Parathyroid adenoma (tissue), 2 donors: Measurements from ENCODE around the gene TMEM163.

ENCODE experiments used
- H2AFZ ChIP-seq: fragments of 300-600 bp; sonication (generic); one replicate; pipeline ENCODE4 v1.7.0; 2017; ENCODE audit warnings: antibody characterized with exemption, mild to moderate bottlenecking
- H3K27ac ChIP-seq: fragments of 300-600 bp; sonication (generic); one replicate; pipeline ENCODE4 v1.7.0; 2017
- H3K27me3 ChIP-seq: fragments of 300-600 bp; sonication (generic); one replicate; pipeline ENCODE4 v1.7.0; 2017; ENCODE audit warnings: low read length; ENCODE audit not compliant: control insufficient read depth, insufficient read depth
- H3K36me3 ChIP-seq: fragments of 300-600 bp; sonication (generic); one replicate; pipeline ENCODE4 v1.7.0; 2017; ENCODE audit warnings: low read length; ENCODE audit not compliant: control insufficient read depth, insufficient read depth
- H3K4me1 ChIP-seq: fragments of 300-600 bp; sonication (generic); one replicate; pipeline ENCODE4 v1.7.0; 2017; ENCODE audit warnings: control low read depth
- H3K4me2 ChIP-seq: fragments of 300-600 bp; sonication (generic); one replicate; pipeline ENCODE4 v1.7.0; 2017; ENCODE audit warnings: low read length
- H3K4me3 ChIP-seq: fragments of 300-600 bp; sonication (generic); one replicate; pipeline ENCODE4 v1.7.0; 2017; ENCODE audit warnings: low read depth, low read length
- H3K79me2 ChIP-seq: fragments of 300-600 bp; sonication (generic); one replicate; pipeline ENCODE4 v1.7.0; 2017; ENCODE audit warnings: control low read depth
- H3K9ac ChIP-seq: fragments of 300-600 bp; sonication (generic); one replicate; pipeline ENCODE4 v1.7.0; 2017; ENCODE audit warnings: mild to moderate bottlenecking
- H3K9me3 ChIP-seq: fragments of 300-600 bp; sonication (generic); one replicate; pipeline ENCODE4 v1.7.0; 2017; ENCODE audit warnings: low read length; ENCODE audit not compliant: control insufficient read depth
- CTCF ChIP-seq: fragments of 300-600 bp; sonication (generic); IDR thresholded peaks from one replicate; pipeline ENCODE4 v1.7.0; 2017; ENCODE audit warnings: antibody characterized with exemption, mild to moderate bottlenecking
- donor health status: primary hyperparathyroidism.

TMEM163 gene

GRCh38 chr2:134433469-134433868 is 285.3 kb downstream of the TMEM163 start:
- no peaks in the 10 kb centered on the region for H3K36me3 ChIP-seq
- no peak for TF ChIP-seq CTCF
- no peak overlapping the region for H3K27ac ChIP-seq
- no peak overlapping the region for H2AFZ ChIP-seq
- H3K27me3 ChIP-seq, result no peaks in the 10 kb centered on the region
- H3K9ac ChIP-seq, result no peak overlapping the region
- H3K4me3 ChIP-seq, result no peak overlapping the region
- no peaks in the 10 kb centered on the region for H3K9me3 ChIP-seq
- no peak overlapping the region for H3K4me2 ChIP-seq
- H3K4me1 ChIP-seq, result no peaks in the 10 kb centered on the region
- H3K79me2 ChIP-seq, result no peaks in the 10 kb centered on the region

GRCh38 chr2:134432435-134432883 is 286.3 kb downstream of the TMEM163 start:
- TF ChIP-seq CTCF, result no peak
- no peak overlapping the region for H2AFZ ChIP-seq
- H3K9ac ChIP-seq, result no peak overlapping the region
- no peak overlapping the region for H3K27ac ChIP-seq
- no peak overlapping the region for H3K4me2 ChIP-seq
- H3K9me3 ChIP-seq, result no peaks in the 10 kb centered on the region
- H3K4me1 ChIP-seq, result no peaks in the 10 kb centered on the region
- H3K4me3 ChIP-seq, result no peak overlapping the region
- no peaks in the 10 kb centered on the region for H3K27me3 ChIP-seq
- no peaks in the 10 kb centered on the region for H3K36me3 ChIP-seq
- no peaks in the 10 kb centered on the region for H3K79me2 ChIP-seq

DNA sequence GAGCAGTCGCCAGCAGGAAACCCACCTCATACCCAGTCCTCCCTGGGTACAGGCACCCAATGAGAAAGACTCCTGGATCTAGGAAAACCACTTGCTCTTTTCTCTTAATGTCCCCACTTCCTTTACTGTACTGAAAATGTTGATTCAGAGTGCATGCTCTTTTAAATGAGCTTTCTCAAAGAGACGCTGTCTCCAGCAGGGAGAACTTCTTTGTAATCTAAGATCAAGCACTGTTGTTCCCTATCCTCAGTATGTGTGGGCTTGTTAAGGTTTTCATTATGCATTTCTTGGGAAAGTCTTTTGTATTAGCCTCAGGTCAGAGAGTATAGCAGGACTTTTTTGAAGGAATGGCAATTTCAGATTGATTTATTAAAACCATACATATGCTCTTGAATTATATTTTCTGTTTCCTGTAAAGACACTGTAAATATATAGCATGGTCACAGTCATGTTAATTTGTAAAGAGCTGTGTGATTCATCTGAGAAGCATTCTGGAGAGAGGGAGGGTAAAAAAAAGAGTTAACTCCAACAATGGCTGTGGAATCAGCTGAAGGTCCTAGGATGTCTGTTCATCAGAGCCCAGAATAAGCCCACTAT is 286.9 kb downstream of the TMEM163 start:
- no peaks in the 10 kb centered on the region for H3K36me3 ChIP-seq
- H3K27ac ChIP-seq, result no peak overlapping the region
- no peaks in the 10 kb centered on the region for H3K4me1 ChIP-seq
- no peak overlapping the region for H3K4me3 ChIP-seq
- H2AFZ ChIP-seq, result no peak overlapping the region
- H3K4me2 ChIP-seq, result no peak overlapping the region
- H3K9ac ChIP-seq, result no peak overlapping the region
- no peak for TF ChIP-seq CTCF
- H3K27me3 ChIP-seq, result no peaks in the 10 kb centered on the region
- H3K9me3 ChIP-seq, result no peaks in the 10 kb centered on the region
- no peaks in the 10 kb centered on the region for H3K79me2 ChIP-seq

DNA sequence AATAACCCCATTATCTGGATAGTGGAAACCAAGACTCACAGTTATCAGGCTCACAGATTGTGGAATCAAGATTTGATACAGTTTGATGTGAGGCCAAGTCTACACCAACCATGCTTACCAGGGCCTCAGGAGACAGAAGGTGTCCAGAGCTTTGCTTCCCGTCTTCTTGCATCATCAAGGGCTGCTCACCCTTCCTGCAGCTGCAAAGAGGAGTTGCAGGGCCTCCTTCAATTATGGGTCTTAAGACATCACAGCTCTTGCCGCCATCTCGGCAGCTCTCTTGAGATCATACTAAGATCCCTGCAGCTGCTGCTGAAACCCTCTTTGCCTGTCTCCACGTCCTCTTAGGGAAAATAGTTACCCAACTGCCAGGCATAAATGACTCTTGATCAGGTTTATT is 288.9 kb downstream of the TMEM163 start:
- TF ChIP-seq CTCF, result no peak
- Histone ChIP-seq H2AFZ (no peak overlapping the region), H3K36me3 (no peaks in the 10 kb centered on the region), H3K4me3 (no peak overlapping the region), H3K4me1 (no peaks in the 10 kb centered on the region), H3K79me2 (no peaks in the 10 kb centered on the region), H3K4me2 (no peak overlapping the region), H3K27ac (no peak overlapping the region), H3K9ac (no peak overlapping the region), H3K27me3 (no peaks in the 10 kb centered on the region), H3K9me3 (no peaks in the 10 kb centered on the region)

DNA sequence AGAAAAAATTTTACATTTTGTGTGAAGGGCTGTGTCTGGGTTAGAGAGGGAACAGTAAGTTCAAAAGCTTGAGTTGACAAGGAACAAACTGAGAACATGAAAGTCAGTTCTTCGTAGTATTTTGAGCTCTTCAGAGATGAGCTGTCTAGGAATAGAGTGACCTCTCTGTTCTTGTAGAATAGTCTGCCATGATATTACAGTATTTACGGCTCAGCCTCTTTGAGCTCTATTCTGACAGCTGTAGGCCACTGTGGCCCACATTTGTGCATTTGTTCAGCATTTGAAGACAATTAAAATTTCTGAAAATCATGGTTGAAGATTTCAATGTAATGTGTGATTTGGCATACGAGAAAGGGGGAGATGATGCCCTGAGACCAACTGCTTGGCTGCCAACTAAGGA is 292.1 kb downstream of the TMEM163 start:
- Histone ChIP-seq H2AFZ (no peak overlapping the region), H3K79me2 (no peaks in the 10 kb centered on the region), H3K4me2 (no peak overlapping the region), H3K4me3 (no peak overlapping the region), H3K27me3 (no peaks in the 10 kb centered on the region), H3K9me3 (no peaks in the 10 kb centered on the region), H3K4me1 (no peaks in the 10 kb centered on the region), H3K9ac (no peak overlapping the region), H3K27ac (no peak overlapping the region), H3K36me3 (no peaks in the 10 kb centered on the region)
- TF ChIP-seq CTCF, result no peak
